ENCODE measurements around the gene SLC13A2.

DNA sequence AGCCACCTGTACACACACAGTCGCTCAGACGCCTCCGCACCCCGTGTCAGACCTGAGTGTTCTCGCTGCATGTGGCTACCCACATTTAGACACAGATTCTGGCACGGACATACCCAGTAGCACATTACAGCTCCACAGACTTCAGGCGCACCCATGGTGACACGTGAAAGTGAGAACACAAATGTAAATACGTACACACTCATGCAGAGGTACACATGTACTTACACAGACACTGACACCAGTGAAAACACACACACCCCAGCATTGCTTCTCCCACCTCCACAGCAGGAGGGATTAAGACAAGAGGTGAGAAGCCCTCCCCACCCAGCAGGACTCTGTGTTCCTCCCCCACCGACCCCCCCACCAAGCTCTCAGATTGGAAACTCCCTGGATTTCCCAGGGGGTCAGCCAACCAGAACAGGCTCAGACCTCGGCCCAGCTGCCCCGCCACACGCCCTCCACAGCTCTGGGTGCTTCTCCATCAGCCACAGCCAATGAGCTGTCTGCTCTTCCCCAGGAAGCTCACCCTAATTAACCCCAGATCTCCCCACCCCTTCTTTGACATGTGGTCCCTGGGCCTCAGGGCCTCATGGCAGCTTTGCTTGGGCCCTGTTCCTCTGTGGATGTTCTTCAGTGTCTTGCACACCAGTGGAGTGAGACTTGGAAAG, 27.4 kb downstream of the SLC13A2 start:
- TF ChIP-seq JUNB (IDR thresholded peaks at IDR 0.05; ENCODE audit: unreplicated experiment): no peak
- TF ChIP-seq, protein P1, sequence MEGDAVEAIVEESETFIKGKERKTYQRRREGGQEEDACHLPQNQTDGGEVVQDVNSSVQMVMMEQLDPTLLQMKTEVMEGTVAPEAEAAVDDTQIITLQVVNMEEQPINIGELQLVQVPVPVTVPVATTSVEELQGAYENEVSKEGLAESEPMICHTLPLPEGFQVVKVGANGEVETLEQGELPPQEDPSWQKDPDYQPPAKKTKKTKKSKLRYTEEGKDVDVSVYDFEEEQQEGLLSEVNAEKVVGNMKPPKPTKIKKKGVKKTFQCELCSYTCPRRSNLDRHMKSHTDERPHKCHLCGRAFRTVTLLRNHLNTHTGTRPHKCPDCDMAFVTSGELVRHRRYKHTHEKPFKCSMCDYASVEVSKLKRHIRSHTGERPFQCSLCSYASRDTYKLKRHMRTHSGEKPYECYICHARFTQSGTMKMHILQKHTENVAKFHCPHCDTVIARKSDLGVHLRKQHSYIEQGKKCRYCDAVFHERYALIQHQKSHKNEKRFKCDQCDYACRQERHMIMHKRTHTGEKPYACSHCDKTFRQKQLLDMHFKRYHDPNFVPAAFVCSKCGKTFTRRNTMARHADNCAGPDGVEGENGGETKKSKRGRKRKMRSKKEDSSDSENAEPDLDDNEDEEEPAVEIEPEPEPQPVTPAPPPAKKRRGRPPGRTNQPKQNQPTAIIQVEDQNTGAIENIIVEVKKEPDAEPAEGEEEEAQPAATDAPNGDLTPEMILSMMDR (conservative IDR thresholded peaks at IDR 0.05; ENCODE audit: low read depth in 2 of 2): no peak
- no peak for TF ChIP-seq CREB1 (CRISPR knock-in tag; IDR thresholded peaks at IDR 0.05; ENCODE audit: low read depth)
- TF ChIP-seq, protein P2, sequence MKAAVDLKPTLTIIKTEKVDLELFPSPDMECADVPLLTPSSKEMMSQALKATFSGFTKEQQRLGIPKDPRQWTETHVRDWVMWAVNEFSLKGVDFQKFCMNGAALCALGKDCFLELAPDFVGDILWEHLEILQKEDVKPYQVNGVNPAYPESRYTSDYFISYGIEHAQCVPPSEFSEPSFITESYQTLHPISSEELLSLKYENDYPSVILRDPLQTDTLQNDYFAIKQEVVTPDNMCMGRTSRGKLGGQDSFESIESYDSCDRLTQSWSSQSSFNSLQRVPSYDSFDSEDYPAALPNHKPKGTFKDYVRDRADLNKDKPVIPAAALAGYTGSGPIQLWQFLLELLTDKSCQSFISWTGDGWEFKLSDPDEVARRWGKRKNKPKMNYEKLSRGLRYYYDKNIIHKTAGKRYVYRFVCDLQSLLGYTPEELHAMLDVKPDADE (IDR thresholded peaks at IDR 0.05): no peak

Measured in GM23338 (cell line).